ENCODE results near the gene TNRC6C. TPM values are rescaled to one million over a fixed set of nuclear protein-coding genes. Genes with fewer than 3 reads are reported as not detected.

Gene TNRC6C
- total and polyA plus RNA-seq, 10 donors, result 1.7 to 37.0 (median 18.3) TPM

- DNase-seq, result peak; percentile 79
- 60 to 78% (median 69%) methylated on average over 7 to 18 of the region's 18 CpGs for WGBS, 5 donors
- intact Hi-C loops (cut with DNase I; ENCODE audit: low total_unique reads), result no loop called here
- H3K27me3 ChIP-seq (replicated peaks in 1 of 7), result no peaks in the 10 kb centered on the region
- H3K4me3 ChIP-seq, result peak overlapping the region in 1 of 8 donors; percentile 9
- no peaks in the 10 kb centered on the region for H3K9me3 ChIP-seq
- peaks cover 44 to 96% (median 85%) of the 10 kb centered on the region in 6 donors for H3K4me1 ChIP-seq
- TF ChIP-seq CTCF (IDR thresholded peaks at IDR 0.05 in 8 of 11, conservative IDR thresholded peaks at IDR 0.05 in 3 of 11), result no peak
- no peak for TF ChIP-seq POLR2AphosphoS5 (IDR thresholded peaks at IDR 0.05)
- TF ChIP-seq POLR2A (IDR thresholded peaks at IDR 0.05), result no peak
- H3K36me3 ChIP-seq, result peaks cover 0 to 23% (median 12%) of the 10 kb centered on the region in 6 donors
- H3K27ac ChIP-seq, result peak overlapping the region; percentile 33 to 81 (median 72)
Observed at GRCh38 chr17:78144736-78145641, 186.5 kb downstream of the TNRC6C start.

GRCh38 chr17:78146471-78146869 lies 188.0 kb downstream of the TNRC6C start:
- TF ChIP-seq POLR2AphosphoS5 (IDR thresholded peaks at IDR 0.05), result no peak
- TF ChIP-seq CTCF (IDR thresholded peaks at IDR 0.05 in 8 of 11, conservative IDR thresholded peaks at IDR 0.05 in 3 of 11), result no peak
- Histone ChIP-seq H3K27ac (peak overlapping the region in 6 of 8 donors; percentile 69 to 91 (median 80)), H3K4me1 (peaks cover 35 to 95% (median 72%) of the 10 kb centered on the region in 6 donors), H3K36me3 (peaks cover 0 to 13% (median 9%) of the 10 kb centered on the region in 6 donors), H3K9me3 (no peaks in the 10 kb centered on the region), H3K27me3 (replicated peaks in 1 of 7) (no peaks in the 10 kb centered on the region), H3K4me3 (no peak overlapping the region)
- intact Hi-C loops (cut with DNase I; ENCODE audit: low total_unique reads), result no loop called here
- 88 to 95% (median 92%) methylated on average over 7 of the region's 7 CpGs for WGBS, 5 donors
- DNase-seq, result no peak

- Histone ChIP-seq H3K4me1 (peaks cover 31 to 95% (median 72%) of the 10 kb centered on the region in 6 donors), H3K36me3 (peaks cover 0 to 9% (median 5%) of the 10 kb centered on the region in 6 donors), H3K27ac (peak overlapping the region; percentile 21 to 91 (median 78)), H3K27me3 (replicated peaks in 1 of 7) (no peaks in the 10 kb centered on the region), H3K9me3 (no peaks in the 10 kb centered on the region), H3K4me3 (no peak overlapping the region)
- intact Hi-C loops (cut with DNase I; ENCODE audit: low total_unique reads), result no loop called here
- no peak for DNase-seq
- WGBS, 5 donors, result 79 to 88% (median 82%) methylated on average over 6 of the region's 6 CpGs
- TF ChIP-seq POLR2AphosphoS5 (IDR thresholded peaks at IDR 0.05) (no peak), POLR2A (IDR thresholded peaks at IDR 0.05) (no peak), CTCF (IDR thresholded peaks at IDR 0.05 in 8 of 11, conservative IDR thresholded peaks at IDR 0.05 in 3 of 11) (no peak)
Observed at GRCh38 chr17:78146881-78147280, 188.4 kb downstream of the TNRC6C start.

All from spleen (tissue), 11 donors.